SH-SY5Y (cell line): ENCODE measurements around the gene ADARB2.

ENCODE experiments used
- GATA2 ChIP-seq: IDR thresholded peaks from 2 replicates; pipeline ENCODE4 v1.6.1; 2011; ENCODE audit warnings: mild to moderate bottlenecking, low read depth, low read length
- GATA3 ChIP-seq: IDR thresholded peaks from 2 replicates; pipeline ENCODE4 v1.6.1; 2011; ENCODE audit warnings: low read depth, mild to moderate bottlenecking, low read length, moderate library complexity

GRCh38 chr10:1567152-1567551 lies 170.2 kb downstream of the ADARB2 start:
- no peak for TF ChIP-seq GATA2
- TF ChIP-seq GATA3: no peak
